ENCODE data around the gene MS4A14.
A peak's percentile ranks its signal among the peaks of the same experiment; 100 is the strongest.
"Not testable (repeated sequence)": the region's sequence is repeated elsewhere in the genome, so short reads cannot be mapped to it uniquely, and the experiment has no call there.

MS4A14 gene, protein sequence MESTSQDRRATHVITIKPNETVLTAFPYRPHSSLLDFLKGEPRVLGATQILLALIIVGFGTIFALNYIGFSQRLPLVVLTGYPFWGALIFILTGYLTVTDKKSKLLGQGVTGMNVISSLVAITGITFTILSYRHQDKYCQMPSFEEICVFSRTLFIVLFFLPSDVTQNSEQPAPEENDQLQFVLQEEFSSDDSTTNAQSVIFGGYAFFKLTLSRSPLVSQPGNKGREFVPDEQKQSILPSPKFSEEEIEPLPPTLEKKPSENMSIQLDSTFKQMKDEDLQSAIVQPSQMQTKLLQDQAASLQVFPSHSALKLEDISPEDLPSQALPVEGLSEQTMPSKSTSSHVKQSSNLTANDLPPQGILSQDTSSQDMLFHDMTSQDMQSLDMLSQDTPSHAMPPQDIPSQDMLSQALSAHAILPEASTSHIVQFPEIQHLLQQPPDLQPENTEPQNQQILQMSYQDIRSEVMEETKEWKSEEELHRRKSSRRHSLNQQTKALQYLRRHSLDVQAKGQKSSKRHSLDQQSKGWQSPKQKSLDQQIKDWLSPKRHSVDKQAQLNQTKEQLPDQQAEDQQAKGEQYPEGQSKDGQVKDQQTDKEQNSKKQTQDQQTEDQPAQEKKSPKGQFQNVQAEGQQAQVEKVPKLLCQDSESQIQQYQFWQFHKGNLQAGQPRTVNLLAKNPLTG

DNA sequence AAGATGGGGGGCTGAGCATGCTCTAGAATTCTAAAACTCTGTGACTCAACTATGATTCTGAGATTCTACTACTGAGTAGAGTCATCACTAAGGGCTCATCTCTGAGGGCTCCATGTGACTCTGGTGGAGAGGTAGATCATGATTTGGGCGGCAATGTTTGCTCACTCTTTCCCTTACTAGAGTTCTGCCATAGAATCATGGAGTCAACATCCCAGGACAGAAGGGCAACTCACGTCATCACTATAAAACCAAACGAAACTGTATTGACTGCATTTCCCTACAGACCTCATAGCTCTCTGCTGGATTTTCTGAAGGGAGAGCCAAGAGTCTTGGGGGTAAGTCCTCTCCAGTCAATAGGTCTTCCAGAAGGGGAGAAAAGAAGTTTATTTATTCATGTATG, at the start of gene MS4A14:
Gene MS4A14, plus strand, starts transcription at position 78 of the 400 bp plus-strand sequence. Its CDS starts 120 bp downstream, at position 198.
- DNase-seq (ENCODE audit: low spot score) = no peak
- no peak for FAIRE-seq

DNA sequence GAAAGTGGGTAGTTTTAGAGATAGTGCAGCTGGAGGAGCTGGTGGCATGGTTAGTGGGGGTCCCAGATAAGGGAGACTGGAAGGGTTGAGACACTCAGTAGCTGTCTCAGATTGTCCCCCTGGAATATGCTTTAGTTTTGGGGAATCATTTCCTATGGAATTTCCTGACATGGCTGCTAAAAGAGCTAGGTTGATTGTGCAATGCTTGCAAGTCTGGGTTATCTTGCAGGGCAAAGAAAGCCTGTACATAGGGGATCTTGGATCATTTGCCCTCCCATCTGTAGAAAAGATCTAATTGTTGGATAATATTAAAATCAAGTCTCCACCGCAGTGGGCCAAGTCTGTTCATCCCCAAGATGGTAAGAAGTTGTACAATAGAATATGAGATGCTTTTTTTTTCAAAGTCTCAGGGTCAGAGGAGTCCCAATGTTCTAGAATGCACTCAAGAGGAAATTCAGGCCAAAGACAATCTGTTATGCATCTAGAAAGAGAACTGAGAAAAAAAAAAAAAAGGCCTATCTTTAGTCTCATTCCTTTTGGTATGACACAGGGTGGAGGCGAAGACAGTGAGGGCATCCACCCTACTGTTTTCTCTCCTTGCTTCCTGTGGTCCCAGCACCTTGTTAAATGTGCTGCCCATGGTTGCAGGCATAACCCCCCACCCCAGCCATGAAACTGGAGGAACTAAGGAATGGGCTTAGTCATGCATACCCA, 49.0 kb upstream of the MS4A14 start:
- DNase-seq (ENCODE audit: low spot score) (no peak), FAIRE-seq (no peak)

DNA sequence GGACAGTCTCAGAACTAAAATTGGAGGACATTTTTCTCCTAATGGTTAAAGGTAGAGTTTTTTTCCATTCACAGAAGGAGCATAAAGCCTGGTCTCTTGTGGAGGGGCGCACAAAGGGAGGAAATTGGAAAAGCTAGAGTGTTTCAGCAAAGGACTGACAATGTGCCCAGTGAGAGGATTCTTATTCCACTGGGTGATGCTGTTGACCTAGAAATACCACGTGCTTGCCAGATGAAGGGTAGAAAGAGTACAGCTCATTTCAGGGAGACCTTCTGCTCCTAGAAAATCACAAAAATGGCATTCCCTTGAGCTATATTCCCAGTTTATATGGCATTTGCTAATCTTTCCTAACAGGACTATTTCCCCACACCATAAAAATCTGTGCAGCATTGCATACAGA, 48.1 kb upstream of the MS4A14 start:
- no peak for DNase-seq (ENCODE audit: low spot score)
- FAIRE-seq = no peak

DNA sequence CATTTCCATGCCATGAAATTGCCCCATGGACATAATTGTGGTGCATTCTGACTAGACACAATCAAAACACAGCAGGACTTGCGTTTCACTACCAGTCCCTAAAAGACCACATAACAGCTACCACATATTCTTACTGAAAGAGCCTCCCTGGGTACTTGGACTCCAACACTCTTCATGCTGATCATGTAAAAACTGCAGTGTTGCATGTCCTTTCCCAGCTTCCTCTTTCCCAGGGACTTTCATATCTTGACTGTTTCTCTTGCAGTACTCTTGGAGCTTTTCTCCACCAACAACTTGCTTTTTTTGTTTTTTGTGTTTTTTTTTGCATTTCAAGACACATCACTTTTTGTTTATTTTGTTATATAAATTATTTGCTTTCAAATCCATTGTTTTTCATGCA, 46.3 kb upstream of the MS4A14 start:
- FAIRE-seq (no peak), DNase-seq (ENCODE audit: low spot score) (no peak)

DNA sequence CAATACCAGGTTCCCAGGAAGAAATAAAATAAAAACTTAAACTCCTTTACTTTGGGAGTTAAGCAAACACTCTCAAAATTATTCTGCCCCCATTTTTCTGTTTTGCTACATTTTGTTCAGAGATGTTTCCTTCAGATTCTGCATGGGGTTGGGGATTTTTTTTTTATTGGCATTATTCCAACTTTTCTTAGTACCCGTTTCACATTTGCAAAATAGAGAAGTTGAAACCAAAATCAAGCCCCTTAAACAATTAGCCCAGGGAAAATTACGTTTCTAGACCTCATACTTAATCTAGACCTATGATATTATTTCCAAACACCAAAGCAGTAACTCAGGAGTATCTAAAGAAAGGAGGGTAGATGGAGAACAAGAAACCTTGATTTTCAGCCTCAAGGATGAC, 38.5 kb upstream of the MS4A14 start:
- DNase-seq (ENCODE audit: low spot score) = no peak
- FAIRE-seq = no peak

DNA sequence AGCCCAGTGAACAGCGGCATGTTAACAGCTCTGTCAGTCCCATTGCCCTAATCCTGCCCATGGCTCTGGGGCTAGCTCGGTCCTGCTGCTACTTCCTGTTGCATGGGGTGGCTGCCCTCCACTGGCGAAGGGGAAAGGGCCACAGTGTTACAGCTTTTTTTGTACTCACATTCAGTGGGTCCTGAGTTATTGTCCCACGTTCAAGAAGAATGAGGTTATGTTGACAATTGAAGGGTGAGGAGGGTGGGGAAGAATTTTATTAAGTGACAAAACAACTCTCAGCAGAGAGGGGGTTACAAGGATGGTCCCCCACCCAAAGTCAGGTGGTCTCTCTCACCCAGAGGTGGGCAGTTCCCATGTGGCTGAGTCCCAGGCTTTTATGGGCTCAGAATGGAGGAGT, 35.6 kb upstream of the MS4A14 start:
- FAIRE-seq = no peak
- no peak for DNase-seq (ENCODE audit: low spot score)

DNA sequence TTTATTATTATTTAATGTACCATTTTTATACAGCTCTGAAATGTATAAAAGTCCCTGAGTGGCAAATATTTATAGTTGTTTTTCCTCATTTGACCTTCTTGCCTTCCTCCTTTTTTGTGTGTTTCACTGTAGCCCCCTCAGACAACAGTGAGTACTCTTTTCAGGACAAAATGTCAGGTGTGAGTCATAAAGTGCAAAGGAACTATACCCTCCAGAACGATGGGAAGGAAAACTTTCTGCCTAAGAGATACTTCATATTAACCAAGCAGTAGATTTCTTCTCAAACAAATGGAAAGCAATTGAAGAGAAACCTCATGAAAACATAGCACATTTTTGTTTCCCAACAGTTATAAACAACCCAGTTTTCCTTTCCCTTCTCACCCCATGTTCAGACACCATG, 34.0 kb upstream of the MS4A14 start:
- DNase-seq (ENCODE audit: low spot score) = no peak
- no peak for FAIRE-seq

DNA sequence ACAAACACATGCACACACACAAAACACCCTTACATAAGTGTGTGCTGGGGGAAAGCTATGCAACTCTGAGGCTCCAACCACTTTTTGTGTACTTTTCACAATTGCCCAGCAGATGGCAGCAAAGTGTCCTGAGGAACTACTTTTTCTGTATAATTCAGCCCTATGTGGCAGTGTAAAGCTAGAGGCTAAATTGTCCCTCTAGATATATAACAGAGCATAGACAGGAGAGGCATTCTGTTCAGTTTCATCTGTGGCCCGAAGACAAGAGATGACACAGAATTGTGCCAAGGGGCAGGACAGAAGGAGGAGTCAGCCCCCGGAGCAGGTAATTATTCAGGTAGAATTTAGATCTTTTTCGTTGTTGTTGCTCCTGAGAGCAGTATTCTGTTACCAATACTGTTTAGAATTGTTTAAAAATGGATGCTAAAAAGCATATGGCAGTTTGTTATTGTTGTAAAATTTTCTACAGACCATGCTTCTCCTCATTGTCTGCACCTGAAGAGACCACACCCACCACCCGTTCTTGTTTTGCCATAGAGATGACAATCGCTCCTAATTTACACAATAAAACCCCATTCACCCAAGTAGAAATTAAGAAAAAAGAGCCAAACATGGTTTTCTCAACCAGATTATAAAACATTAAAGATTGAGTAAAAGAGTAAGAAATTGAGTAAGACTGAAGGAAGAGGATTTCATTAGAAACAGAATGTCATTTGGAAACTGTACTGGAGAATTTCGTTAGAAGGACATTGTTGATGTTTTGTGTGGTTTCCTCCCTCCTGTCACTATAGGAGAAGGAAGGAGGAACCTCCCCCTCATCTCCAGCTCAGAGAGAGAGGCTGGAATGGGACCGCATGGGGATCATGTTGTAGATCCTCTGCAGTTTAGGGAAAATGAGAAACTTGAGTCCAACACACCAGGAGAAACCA, 32.5 kb upstream of the MS4A14 start:
- FAIRE-seq (no peak), DNase-seq (ENCODE audit: low spot score) (peak; percentile 22)

DNA sequence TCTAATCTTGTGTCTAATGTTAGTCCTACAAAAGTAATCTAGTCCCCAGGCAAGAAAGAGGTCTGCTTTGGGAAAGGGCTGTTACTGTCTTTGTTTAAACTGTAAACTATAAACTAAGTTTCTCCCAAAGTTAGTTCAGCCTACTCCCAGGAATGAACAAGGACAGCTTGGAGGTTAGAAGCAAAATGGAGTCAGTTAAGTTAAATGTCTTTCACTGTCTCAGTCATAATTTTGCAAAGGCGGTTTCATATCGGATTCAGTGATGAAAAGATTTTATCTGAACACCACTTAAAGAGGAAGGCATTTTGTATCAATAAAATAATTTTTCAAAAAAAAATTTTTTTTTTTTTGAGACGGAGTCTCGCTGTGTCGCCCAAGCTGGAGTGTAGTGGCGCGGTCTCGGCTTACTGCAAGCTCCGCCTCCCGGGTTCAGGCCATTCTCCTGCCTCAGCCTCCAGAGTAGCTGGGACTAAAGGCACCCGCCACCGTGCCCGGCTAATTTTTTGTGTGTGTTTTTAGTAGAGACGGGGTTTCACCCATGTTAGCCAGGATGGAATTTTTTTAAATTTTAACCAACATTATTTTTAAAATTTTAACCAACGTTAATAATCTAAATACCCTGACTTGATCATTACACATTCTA, 29.9 kb upstream of the MS4A14 start:
- not testable (repeated sequence) for FAIRE-seq; DNase-seq (ENCODE audit: low spot score)

DNA sequence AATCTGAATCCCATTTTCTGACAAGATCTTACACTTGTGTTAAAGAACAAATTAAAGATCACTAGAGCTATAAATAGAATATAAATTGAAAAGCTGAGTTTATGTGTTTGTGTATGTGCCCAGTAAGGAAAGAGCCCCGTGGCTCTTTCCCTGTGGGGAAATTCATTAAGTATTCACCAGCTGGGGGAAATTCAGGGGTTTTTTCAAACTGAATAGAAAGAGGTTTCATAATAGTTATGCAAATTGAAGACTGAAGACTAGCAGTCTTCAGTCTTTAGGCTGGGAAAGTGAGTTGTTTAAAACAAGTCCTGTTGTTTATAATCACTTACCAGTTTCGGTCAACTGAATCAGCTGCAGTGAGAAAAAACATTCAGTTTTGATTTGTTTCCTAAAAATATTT, 29.2 kb upstream of the MS4A14 start:
- DNase-seq (ENCODE audit: low spot score) (no peak), FAIRE-seq (no peak)

DNA sequence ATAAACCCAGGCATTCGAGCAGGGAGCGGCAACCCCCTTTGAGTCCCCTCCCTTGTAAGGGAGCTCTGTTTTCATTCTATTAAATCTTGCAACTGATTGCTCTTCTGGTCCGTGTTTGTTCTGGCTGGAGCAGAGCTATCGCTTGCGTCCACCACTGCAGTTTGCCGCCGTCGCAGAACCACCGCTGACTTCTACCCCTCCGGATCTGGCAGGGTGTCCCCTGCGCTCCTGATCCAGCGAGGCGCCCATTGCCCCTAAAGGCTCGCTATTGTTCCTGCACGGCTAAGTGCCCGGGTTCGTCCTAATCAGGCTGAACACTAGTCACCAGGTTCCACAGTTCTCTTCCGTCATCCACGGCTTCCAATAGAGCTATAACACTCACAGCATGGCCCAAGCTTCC, 28.4 kb upstream of the MS4A14 start:
- FAIRE-seq (no peak), DNase-seq (ENCODE audit: low spot score) (no peak)

DNA sequence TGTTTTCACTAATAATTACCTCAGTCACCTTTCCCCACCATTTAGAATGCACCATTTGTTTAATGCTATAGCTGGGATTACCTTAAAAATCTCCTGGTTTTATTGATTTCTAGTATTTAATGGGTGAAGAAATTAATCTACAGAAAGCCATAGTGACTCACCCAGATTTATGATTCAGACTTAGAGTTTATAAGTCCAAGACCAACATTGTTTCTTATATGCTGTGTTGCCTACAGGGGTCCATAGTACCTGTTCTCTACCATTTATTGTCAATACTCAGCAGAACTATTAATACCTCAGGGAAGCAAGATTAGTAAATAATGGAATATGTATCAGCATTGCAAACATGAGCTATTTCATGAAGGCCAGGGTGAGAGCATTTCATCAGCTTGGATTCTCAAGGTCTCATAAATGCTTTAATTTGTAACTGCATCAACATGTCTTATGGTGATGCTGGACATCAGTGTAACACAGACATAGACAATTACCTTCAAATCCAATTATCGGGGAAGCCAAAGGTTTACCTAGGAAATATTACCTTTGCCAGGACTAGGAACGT, 25.9 kb upstream of the MS4A14 start:
- no peak for FAIRE-seq
- no peak for DNase-seq (ENCODE audit: low spot score)

DNA sequence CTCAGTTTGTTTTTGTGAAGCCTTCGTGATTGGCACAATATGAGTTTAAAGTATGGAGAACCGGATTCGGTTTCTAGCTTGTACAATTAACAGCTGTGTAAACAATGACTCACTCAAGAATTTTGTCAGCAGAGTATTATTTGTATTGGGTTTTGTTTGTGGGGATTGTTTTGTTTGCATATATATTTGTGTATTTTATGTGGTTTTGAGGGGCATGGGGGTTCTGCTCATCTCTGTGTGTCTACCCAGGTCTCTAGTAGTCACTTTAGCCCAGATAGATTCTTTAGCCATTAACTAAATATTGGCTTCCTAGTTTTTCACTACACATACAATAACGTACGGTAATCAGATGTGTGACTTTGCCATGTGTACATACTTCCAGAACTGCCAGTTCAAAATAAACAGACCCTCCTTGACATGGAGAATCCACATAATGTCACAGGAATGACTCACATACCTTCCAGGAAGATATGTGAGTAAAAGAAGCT, 25.4 kb upstream of the MS4A14 start:
- no peak for DNase-seq (ENCODE audit: low spot score)
- FAIRE-seq = no peak

DNA sequence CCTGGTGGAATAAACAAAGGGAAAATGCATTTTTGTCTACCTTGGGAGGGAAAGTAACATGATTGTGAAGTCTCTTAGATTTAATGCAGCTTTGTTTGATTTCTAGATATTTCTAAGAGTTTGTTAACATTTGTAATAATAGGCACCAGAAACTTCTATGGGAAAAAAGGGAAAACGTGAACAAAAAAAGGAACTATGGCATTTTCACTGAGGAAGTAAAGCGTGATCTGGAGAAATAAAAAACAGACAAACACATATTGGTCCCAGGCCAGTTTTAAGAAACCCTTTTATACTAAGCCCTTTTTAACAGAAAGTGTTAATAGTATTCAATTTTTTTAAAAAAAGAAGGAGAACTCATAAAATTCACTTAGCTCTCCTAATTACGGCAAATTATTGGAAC, 24.9 kb upstream of the MS4A14 start:
- no peak for DNase-seq (ENCODE audit: low spot score)
- FAIRE-seq = no peak

DNA sequence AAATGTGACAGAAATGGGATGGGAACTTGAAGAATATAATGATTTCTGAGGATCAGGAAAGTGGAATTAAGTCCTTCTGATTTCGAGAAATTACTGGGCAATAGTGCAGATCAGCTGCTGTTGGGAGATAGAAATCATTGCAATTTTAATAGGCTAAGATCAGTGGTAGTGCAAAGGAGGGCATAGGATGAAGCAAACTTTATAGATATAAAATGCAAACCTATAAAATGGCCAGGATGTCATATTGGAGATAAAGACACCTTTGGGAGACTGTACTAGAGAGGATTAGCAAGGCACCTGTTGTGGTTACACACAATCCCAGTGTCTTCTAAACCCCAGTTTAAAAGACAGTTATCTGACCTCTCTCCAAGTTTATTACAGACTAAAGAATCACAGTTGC, 24.4 kb upstream of the MS4A14 start:
- no peak for DNase-seq (ENCODE audit: low spot score)
- FAIRE-seq = no peak

DNA sequence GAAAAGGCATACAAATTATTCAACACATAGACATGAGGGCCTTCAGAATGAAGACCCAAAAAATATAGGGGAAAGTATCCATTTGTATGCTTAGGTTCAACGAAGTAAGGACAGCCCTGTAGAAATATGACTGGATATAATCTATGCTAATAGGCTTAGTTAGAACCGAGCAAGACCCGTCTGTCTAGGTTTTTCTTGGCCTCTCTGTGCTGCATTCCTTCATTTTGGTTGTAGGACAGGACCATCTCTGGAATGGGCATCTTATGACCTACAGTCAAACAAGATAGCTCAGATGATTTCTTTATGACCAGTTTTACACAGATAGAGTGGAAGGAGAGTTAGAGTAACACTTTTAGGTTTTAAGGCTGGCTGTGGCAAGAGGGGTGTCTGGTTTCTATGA, 23.5 kb upstream of the MS4A14 start:
- no peak for FAIRE-seq
- no peak for DNase-seq (ENCODE audit: low spot score)

DNA sequence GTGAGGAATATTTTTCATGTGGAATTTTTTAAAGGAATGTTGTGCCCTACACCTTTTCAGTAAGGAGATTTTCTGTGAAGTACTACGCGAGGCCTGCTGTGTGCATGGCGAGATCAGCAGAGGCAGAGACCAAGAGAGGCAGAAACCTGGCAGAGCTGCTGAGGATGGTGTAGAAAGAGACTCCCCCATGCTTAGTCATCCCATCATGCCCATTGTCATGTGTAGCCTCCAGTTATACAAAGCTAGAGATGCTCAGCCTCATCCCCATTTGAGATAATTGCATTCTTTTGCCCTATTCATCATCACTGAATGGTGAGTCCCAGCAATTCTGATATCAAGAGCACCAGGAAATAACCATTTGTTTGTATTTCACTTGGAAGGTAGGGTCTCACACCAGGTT, 20.9 kb upstream of the MS4A14 start:
- no peak for DNase-seq (ENCODE audit: low spot score)
- FAIRE-seq = no peak

DNA sequence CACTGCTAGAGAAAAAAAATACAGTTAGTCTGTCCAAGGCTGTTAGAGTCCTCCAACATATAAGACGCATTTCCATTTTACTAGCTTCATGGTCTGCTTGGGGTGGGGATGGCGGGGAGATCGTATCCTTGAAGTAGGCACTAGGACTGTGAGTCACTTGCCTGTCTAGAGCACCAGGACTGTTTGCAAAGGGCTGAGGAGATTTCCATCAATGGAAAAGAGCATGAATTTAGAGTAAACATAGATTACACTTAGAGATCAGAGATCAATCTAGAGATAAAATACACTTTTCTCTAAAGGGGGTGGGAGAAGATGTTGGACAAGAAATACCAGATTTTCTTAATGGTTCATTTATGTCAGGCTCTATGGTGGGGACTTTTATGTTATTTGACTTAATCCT, 19.7 kb upstream of the MS4A14 start:
- DNase-seq (ENCODE audit: low spot score) (no peak), FAIRE-seq (no peak)

DNA sequence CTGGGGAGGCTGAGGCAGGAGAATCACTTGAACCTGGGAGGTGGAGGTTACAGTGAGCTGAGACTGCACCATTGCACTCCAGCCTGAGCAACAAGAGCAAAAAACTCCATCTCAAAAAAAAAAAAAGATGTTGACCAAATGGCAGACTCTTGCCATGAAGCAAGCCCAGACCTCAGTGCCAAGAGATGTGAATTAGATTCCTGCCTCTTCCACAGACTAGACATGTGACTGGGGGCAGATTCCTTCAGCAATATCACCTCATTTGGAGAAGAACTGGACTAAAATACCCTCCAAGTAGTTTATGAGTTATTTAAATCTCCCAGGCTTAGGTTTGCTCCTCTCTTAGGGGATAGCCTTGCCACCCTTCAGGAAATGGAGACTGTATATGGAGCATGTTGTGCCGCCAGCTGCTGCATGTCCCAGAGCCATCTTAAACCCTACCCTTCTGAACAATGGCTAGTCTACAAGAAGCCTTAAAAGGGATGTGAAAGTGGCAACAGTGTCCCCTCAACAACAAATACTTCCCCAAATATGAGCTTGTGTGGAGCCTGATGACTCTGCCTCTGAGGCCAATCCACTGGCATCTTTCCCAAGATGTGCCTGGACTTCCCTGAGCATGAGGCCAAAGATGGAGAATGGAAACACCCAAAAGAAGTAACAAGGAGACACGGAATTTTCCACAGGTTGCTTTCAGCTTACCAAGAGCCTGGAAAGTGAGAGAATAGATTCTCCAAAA, 18.7 kb upstream of the MS4A14 start:
- FAIRE-seq (no peak), DNase-seq (ENCODE audit: low spot score) (no peak)

DNA sequence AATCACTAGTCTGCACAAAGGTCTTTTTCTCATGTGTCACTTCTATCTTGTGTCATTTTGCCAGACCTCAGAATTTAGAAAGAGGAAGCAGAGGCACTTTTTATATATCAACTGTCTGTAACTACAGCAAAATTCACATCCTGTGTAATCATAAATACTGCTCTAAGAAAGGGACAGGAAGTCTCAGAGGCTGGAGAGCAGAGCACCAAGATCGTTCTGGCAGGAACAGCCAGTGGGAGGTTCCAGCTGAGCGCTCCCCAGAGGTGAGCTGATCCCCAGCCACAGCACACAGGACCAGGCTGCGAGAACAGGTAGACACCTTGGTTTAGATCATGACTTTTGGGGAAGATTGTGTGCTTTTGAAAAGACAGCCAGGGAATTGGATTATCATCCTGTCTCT, 17.9 kb upstream of the MS4A14 start, which contains the start of gene MS4A7:
Gene MS4A7, plus strand, starts transcription at position 179 of the 400 bp plus-strand sequence. CDS start 4,610 bp downstream, outside the sequence.
- DNase-seq (ENCODE audit: low spot score) (no peak), FAIRE-seq (no peak)
